Activated naive CD8-positive, alpha-beta T cell (primary cell): ENCODE data around the gene ZNF783.
"Not testable (repeated sequence)": the region's sequence is repeated elsewhere in the genome, so short reads cannot be mapped to it uniquely, and the experiment has no call there.

Experiments used
- H3K27ac Mint-ChIP-seq: one replicate; pipeline ENCODE4 v1.8.0; 2021; ENCODE audit warnings: mixed read lengths
- H3K27me3 Mint-ChIP-seq: one replicate; pipeline ENCODE4 v1.8.0; 2021; ENCODE audit warnings: mixed read lengths
- H3K36me3 Mint-ChIP-seq: one replicate; pipeline ENCODE4 v1.8.0; 2021; ENCODE audit warnings: mixed read lengths
- H3K4me1 Mint-ChIP-seq: one replicate; pipeline ENCODE4 v1.8.0; 2021; ENCODE audit warnings: low read depth, mixed read lengths
- H3K4me3 Mint-ChIP-seq: one replicate; pipeline ENCODE4 v1.8.0; 2021; ENCODE audit warnings: mild to moderate bottlenecking, mixed read lengths
- H3K9me3 Mint-ChIP-seq: one replicate; pipeline ENCODE4 v1.8.0; 2021; ENCODE audit warnings: low read depth, mixed read lengths

ZNF783 gene

DNA sequence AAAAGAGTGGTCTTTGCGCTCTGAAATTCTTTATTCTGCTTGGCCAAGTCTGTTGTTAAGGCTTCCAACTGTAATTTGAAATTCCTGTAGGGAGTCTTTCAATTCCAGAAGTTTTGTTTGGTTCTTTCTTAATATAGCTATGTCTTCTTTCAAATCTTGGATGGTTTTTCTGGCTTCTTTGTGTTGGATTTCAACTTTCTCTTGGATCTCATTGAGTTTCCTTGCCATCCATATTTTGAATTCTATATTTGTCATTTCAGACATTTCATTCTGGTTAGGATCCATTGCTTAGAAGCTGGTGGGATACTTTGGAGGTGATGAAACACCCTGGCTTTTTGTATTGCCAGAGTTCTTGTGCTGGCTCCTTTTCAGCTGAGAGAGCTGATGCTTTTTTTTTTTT lies 55.5 kb downstream of the ZNF783 start:
- no peak overlapping the region for H3K27ac Mint-ChIP-seq
- no peaks in the 10 kb centered on the region for H3K36me3 Mint-ChIP-seq
- H3K27me3 Mint-ChIP-seq, result peaks cover 5% of the 10 kb centered on the region

GRCh38 chr7:149317986-149318672 lies 56.1 kb downstream of the ZNF783 start:
- H3K9me3 Mint-ChIP-seq, result peaks cover 5% of the 10 kb centered on the region
- H3K4me3 Mint-ChIP-seq, result no peak overlapping the region
- peaks cover 5% of the 10 kb centered on the region for H3K27me3 Mint-ChIP-seq
- H3K36me3 Mint-ChIP-seq, result no peaks in the 10 kb centered on the region
- H3K4me1 Mint-ChIP-seq, result peaks cover 9% of the 10 kb centered on the region
- no peak overlapping the region for H3K27ac Mint-ChIP-seq

More for the DNA sequence above, 55.5 kb downstream of the ZNF783 start:
- peaks cover 8% of the 10 kb centered on the region for H3K4me1 Mint-ChIP-seq
- H3K4me3 Mint-ChIP-seq, result no peak overlapping the region
- peaks cover 5% of the 10 kb centered on the region for H3K9me3 Mint-ChIP-seq

GRCh38 chr7:149319376-149319775 lies 57.4 kb downstream of the ZNF783 start:
- Mint-ChIP-seq H3K27me3 (peaks cover 5% of the 10 kb centered on the region), H3K4me1 (peaks cover 9% of the 10 kb centered on the region), H3K4me3 (no peak overlapping the region), H3K36me3 (no peaks in the 10 kb centered on the region), H3K9me3 (peaks cover 5% of the 10 kb centered on the region), H3K27ac (no peak overlapping the region)

DNA sequence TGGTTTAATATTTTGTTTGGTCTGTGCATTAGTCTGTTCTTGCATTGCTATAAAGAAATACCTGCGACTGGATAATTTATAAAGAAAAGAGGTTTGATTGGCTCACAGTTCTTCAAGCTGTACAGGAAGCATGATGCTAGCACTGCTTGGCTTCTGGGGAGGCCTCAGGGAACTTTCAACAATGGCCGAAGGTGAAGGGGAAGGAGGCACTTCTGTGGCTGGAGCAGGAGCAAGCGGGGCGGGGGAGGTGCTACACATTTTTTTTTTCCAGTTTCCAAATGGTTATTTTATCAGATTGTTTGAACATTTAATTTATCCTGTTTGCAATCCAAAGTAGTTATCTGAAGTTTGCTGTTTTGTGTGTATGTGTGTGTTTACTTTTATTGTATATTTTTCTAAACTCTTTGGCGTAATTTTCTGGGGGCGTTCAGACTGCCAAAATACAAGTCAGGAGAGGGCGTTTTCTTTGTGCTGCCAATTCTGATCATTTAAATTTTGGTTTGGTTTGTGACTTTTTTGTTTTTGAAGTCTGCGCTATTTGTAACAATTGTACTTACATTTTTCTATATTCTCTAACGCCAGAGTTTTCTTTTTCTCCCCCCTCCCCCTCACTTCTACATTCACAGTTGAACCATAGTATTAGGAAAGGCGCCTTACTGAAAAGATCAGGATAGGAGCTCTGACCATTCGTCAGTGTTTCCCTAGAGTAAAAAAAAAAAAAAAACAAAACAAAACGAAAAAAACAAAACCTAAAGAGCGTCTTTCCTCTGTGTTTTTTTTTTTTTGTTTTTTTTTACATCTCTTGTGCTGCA lies 58.5 kb downstream of the ZNF783 start:
- Mint-ChIP-seq H3K4me1 (peaks cover 9% of the 10 kb centered on the region), H3K36me3 (no peaks in the 10 kb centered on the region), H3K27ac (no peak overlapping the region), H3K4me3 (no peak overlapping the region), H3K27me3 (peaks cover 5% of the 10 kb centered on the region), H3K9me3 (peaks cover 5% of the 10 kb centered on the region)

DNA sequence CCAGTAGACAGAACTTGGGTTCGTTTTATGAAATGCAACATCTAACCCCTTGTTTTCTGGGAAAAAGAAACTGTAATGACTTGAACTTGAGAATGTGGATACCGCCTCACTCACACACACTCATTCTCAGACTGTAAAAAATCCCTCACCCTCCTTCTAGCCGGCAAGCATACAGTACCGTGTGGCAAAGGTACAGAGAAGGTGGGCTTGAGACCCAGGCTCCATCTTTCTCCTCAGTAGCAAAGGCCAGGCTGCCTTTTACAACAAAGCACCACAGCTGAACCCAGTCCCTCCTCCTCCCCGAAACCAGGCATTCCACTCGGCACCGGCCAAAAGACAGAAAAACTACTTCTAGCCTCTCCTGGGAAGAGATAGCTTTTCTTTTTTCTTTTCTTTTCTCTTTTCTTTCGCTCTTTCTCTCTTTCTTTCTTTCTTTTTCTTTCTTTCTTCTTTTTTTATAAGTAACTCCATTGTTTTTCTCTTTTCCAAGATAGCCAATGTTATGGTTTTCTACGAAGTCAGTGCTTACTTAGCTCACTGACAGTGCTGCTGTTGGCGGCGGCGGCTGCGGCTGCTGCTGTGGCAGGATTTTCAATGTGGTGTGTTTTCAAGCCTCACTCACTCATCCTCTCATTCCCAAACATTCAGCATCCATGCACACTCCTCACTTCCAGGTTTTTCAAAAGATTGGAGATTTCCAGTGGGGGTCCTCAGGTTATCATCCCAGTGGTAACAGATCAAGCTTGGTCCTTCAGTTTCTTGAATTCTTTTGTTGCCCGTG lies 59.3 kb downstream of the ZNF783 start:
- not testable (repeated sequence) for H3K4me1 Mint-ChIP-seq, H3K36me3 Mint-ChIP-seq, H3K27me3 Mint-ChIP-seq, H3K4me3 Mint-ChIP-seq, H3K9me3 Mint-ChIP-seq, H3K27ac Mint-ChIP-seq

DNA sequence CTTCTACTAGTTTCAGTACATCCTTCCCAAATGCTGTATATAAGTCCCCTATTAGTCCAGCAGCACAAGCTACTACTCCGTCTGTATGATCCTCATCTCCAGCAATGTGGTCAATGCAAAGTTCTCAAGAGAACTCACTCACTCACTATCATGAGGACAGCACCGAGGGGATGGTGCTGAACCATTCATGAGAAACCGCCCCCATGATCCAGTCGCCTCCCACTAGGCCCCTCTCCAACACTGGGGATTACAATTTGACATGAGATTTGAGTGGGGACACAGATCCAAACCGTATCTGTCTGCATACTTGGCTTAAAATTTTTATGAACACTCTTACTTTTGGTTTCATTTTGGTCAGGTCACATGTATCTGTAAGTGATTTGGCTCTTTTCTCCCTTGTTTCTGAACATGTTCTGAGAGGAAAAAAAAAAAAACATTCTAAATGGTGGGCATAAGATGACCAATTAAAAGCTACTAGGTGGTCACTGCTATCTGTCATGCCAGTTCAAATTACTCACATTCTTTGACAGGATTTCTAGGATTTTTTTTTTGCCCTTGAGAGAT lies 60.1 kb downstream of the ZNF783 start:
- no peaks in the 10 kb centered on the region for H3K9me3 Mint-ChIP-seq
- no peaks in the 10 kb centered on the region for H3K36me3 Mint-ChIP-seq
- peaks cover 3% of the 10 kb centered on the region for H3K27me3 Mint-ChIP-seq
- H3K4me1 Mint-ChIP-seq, result peaks cover 9% of the 10 kb centered on the region
- no peak overlapping the region for H3K27ac Mint-ChIP-seq
- H3K4me3 Mint-ChIP-seq, result peak overlapping the region; percentile 8

- Mint-ChIP-seq H3K27me3 (peaks cover 3% of the 10 kb centered on the region), H3K27ac (no peak overlapping the region), H3K9me3 (no peaks in the 10 kb centered on the region), H3K4me3 (no peak overlapping the region), H3K4me1 (peaks cover 9% of the 10 kb centered on the region), H3K36me3 (no peaks in the 10 kb centered on the region)
Measured at GRCh38 chr7:149322737-149323136, 60.7 kb downstream of the ZNF783 start.

DNA sequence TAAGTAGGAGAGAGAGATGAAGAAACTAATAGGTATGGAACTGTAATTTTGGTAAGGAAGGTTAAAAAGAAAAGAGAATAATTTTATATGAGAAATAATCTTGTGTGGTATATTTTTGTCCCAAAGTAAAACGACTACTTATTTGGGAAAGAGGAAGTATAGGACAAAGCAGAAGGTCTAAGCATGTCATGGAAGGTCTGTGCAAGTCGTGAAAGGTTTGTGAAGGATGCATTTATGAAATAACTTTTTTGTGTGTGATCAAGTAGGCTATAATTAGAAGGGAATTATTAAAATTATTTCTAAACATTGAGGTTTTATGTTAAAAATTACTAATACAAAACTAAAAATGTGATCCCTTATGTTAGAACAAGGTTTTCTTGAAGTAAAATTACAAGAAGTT lies 63.3 kb downstream of the ZNF783 start:
- H3K36me3 Mint-ChIP-seq, result no peaks in the 10 kb centered on the region
- peaks cover 1% of the 10 kb centered on the region for H3K27me3 Mint-ChIP-seq
- no peak overlapping the region for H3K27ac Mint-ChIP-seq
- no peaks in the 10 kb centered on the region for H3K9me3 Mint-ChIP-seq
- H3K4me1 Mint-ChIP-seq, result peaks cover 9% of the 10 kb centered on the region
- H3K4me3 Mint-ChIP-seq, result no peak overlapping the region

- H3K27me3 Mint-ChIP-seq, result peaks cover 1% of the 10 kb centered on the region
- H3K9me3 Mint-ChIP-seq, result no peaks in the 10 kb centered on the region
- H3K36me3 Mint-ChIP-seq, result peaks cover 2% of the 10 kb centered on the region
- H3K27ac Mint-ChIP-seq, result no peak overlapping the region
- no peak overlapping the region for H3K4me3 Mint-ChIP-seq
- H3K4me1 Mint-ChIP-seq, result no peaks in the 10 kb centered on the region
Measured at GRCh38 chr7:149329265-149329664, 67.3 kb downstream of the ZNF783 start.

DNA sequence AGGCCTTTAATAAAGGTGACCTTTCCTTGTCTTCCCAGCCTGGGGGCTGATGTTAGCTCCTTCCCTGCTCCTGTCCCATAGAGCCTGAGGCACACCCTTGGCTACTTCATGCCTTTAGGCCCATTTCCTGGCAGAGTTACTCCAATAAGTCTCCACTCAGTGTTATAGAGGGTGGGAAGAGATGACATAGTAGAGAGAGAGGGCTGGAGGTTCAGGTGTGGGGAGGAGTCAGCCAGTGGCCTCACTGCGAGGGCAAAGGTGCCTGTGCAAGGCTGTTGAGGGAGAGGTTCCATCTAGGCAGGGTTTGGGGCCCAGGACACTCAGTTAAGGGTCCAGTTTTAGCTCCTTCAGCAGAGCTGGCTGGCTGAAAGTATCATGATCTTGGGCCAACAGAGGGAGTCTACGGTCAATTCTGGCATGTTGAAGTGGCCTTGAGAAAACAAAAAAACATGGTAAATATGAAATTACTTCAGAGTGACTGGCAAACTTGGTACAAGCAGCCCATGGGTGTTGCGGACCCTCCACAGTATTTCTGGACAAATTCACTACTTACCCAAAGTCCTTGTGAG lies 67.9 kb downstream of the ZNF783 start:
- H3K36me3 Mint-ChIP-seq, result peaks cover 2% of the 10 kb centered on the region
- no peak overlapping the region for H3K4me3 Mint-ChIP-seq
- no peak overlapping the region for H3K27ac Mint-ChIP-seq
- H3K27me3 Mint-ChIP-seq, result peaks cover 4% of the 10 kb centered on the region
- no peaks in the 10 kb centered on the region for H3K9me3 Mint-ChIP-seq
- H3K4me1 Mint-ChIP-seq, result no peaks in the 10 kb centered on the region

DNA sequence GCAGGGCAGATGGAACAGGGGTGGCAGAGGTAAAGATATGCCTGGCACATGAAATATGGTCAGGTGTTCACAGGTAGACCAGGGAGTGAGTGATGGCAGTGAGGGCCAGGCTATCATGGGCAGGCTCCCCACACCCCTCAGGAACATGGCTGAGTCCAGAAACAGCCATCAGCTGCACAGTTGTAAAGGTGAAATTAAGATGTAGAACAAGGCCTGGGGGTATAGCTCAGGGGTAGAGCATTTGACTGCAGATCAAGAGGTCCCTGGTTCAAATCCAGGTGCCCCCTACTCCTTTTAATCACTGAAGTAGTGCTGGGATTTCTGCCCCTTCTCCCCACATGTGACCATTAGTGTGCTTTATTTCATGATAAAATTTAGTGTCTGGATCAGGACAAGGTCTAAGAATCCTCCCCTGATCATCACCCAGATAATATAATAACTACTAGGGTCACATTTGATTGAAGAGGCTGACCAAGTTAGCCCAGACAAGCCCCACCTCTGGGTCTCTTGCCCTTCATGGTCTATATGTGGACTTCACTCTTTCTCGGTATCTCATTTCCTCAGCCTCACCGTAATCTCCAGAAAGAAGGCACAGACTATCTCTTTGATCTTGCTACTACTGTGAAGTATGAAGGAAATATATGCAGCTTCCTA lies 69.0 kb downstream of the ZNF783 start:
- H3K36me3 Mint-ChIP-seq, result peaks cover 2% of the 10 kb centered on the region
- H3K27me3 Mint-ChIP-seq, result peaks cover 5% of the 10 kb centered on the region
- H3K27ac Mint-ChIP-seq, result no peak overlapping the region
- no peaks in the 10 kb centered on the region for H3K9me3 Mint-ChIP-seq
- H3K4me3 Mint-ChIP-seq, result no peak overlapping the region
- H3K4me1 Mint-ChIP-seq, result no peaks in the 10 kb centered on the region

DNA sequence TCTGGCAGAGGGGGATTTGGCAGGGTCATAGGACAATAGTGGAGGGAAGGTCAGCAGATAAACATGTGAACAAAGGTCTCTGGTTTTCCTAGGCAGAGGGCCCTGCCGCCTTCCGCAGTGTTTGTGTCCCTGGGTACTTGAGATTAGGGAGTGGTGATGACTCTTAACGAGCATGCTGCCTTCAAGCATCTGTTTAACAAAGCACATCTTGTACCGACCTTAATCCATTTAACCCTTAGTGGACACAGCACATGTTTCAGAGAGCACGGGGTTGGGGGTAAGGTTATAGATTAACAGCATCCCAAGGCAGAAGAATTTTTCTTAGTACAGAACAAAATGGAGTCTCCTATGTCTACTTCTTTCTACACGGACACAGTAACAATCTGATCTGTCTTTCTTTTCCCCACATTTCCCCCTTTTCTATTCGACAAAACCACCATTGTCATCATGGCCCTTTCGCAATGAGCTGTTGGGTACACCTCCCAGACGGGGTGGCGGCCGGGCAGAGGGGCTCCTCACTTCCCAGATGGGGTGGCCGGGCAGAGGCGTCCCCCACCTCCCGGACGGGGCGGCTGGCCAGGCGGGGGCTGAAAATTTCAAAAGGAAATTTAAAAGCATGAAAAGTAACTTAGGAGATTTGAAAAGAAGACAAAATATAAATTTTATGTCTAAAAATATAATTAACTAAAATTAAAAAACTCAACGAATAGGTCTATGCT lies 70.8 kb downstream of the ZNF783 start:
- H3K36me3 Mint-ChIP-seq, H3K4me1 Mint-ChIP-seq, H3K27me3 Mint-ChIP-seq, H3K4me3 Mint-ChIP-seq, H3K9me3 Mint-ChIP-seq, H3K27ac Mint-ChIP-seq: not testable (repeated sequence)

DNA sequence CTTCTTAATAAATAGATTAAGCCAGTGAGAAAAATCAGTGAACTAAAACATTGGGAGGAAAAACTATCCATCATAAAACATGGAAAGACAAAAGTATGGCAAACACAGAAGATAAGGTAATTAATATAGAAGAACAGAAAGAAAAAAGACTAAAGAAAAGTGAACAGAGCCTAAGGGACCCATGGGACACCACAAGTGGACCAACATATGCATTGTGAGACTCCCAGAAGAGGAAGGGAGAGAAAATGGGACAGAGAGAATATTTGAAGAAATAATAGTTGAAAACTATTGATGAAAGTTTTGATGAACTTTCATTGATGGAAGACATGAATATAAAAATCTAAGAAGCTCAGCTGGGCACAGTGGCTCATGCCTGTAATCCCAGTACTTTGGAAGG lies 71.3 kb downstream of the ZNF783 start:
- no peak overlapping the region for H3K27ac Mint-ChIP-seq
- H3K9me3 Mint-ChIP-seq, result no peaks in the 10 kb centered on the region
- peaks cover 2% of the 10 kb centered on the region for H3K36me3 Mint-ChIP-seq
- H3K4me3 Mint-ChIP-seq, result no peak overlapping the region
- H3K27me3 Mint-ChIP-seq, result peaks cover 5% of the 10 kb centered on the region
- no peaks in the 10 kb centered on the region for H3K4me1 Mint-ChIP-seq

- Mint-ChIP-seq H3K27ac (no peak overlapping the region), H3K27me3 (peaks cover 5% of the 10 kb centered on the region), H3K4me1 (no peaks in the 10 kb centered on the region), H3K4me3 (no peak overlapping the region), H3K36me3 (peaks cover 2% of the 10 kb centered on the region), H3K9me3 (no peaks in the 10 kb centered on the region)
Measured at GRCh38 chr7:149334219-149334618, 72.2 kb downstream of the ZNF783 start.
